Measurements from ENCODE around the gene AP2A1. TPM values are rescaled to one million over a fixed set of nuclear protein-coding genes. Genes with fewer than 3 reads are reported as not detected.

Gene AP2A1
- total RNA-seq, 1 donor: 92.0 TPM

- no peak for DNase-seq (ENCODE audit: low read depth)
- H3K4me3 ChIP-seq (ENCODE audit: low read depth, low read length): no peak overlapping the region
- TF ChIP-seq CTCF (IDR thresholded peaks at IDR 0.05; ENCODE audit: insufficient read depth, low read depth, low read length): no peak
These were observed 6.1 kb downstream of the AP2A1 start for GRCh38 chr19:49772850-49773432.

- no peak overlapping the region for H3K4me3 ChIP-seq (ENCODE audit: low read depth, low read length)
- no peak for DNase-seq (ENCODE audit: low read depth)
- no peak for TF ChIP-seq CTCF (IDR thresholded peaks at IDR 0.05; ENCODE audit: insufficient read depth, low read depth, low read length)
These were observed 7.0 kb downstream of the AP2A1 start for GRCh38 chr19:49773663-49774350.

- no peak overlapping the region for H3K4me3 ChIP-seq (ENCODE audit: low read depth, low read length)
- DNase-seq (ENCODE audit: low read depth): no peak
- no peak for TF ChIP-seq CTCF (IDR thresholded peaks at IDR 0.05; ENCODE audit: insufficient read depth, low read depth, low read length)
These were observed 8.2 kb downstream of the AP2A1 start for GRCh38 chr19:49774969-49775368.

GRCh38 chr19:49775742-49776370 is 9.1 kb downstream of the AP2A1 start:
- no peak overlapping the region for H3K4me3 ChIP-seq (ENCODE audit: low read depth, low read length)
- no peak for DNase-seq (ENCODE audit: low read depth)
- no peak for TF ChIP-seq CTCF (IDR thresholded peaks at IDR 0.05; ENCODE audit: insufficient read depth, low read depth, low read length)

- no peak for DNase-seq (ENCODE audit: low read depth)
- H3K4me3 ChIP-seq (ENCODE audit: low read depth, low read length): no peak overlapping the region
- no peak for TF ChIP-seq CTCF (IDR thresholded peaks at IDR 0.05; ENCODE audit: insufficient read depth, low read depth, low read length)
These were observed 9.6 kb downstream of the AP2A1 start for GRCh38 chr19:49776371-49776764.

GRCh38 chr19:49779731-49780555 is 13.1 kb downstream of the AP2A1 start:
- no peak for DNase-seq (ENCODE audit: low read depth)
- TF ChIP-seq CTCF (IDR thresholded peaks at IDR 0.05; ENCODE audit: insufficient read depth, low read depth, low read length): no peak
- no peak overlapping the region for H3K4me3 ChIP-seq (ENCODE audit: low read depth, low read length)
